ENCODE measurements around the gene KRT71.
"Not testable (repeated sequence)": the region's sequence is repeated elsewhere in the genome, so short reads cannot be mapped to it uniquely, and the experiment has no call there.

KRT71 gene

GRCh38 chr12:52552681-52553195 lies at the start of gene KRT71:
Gene KRT71, minus strand, starts transcription at chr12:52553145. Its CDS starts 68 bp downstream, at chr12:52553077.
- no peak for DNase-seq (ENCODE audit: low spot score)

- DNase-seq (ENCODE audit: low spot score): no peak
Observed at GRCh38 chr12:52602552-52602951, 49.6 kb upstream of the KRT71 start.

DNA sequence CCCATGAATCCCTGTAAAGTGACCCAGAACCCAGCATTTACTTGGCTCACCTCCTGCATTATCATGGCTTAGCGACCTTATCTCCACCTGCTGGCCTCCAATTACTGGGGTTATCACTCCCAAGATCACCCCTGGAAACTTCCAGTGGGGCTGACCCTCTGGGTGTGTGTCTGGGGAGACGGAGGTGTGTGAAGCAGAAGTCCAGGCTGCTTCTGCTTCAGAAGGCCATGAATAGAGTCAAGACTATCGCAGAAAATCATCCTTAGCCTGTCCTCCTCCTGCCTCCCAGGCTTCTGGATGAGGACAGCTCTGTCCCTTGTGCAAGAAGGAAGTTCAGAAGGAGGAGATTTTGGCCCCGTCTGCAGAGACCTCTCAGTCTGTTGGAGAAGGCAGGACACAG lies 48.7 kb upstream of the KRT71 start:
- no peak for DNase-seq (ENCODE audit: low spot score)

GRCh38 chr12:52600941-52601481 lies 48.1 kb upstream of the KRT71 start, which contains the start of gene KRT72:
Gene KRT72, minus strand, starts transcription at chr12:52601463. Its CDS starts 11 bp downstream, at chr12:52601452.
- DNase-seq (ENCODE audit: low spot score): no peak

GRCh38 chr12:52600475-52600874 lies 47.5 kb upstream of the KRT71 start:
- DNase-seq (ENCODE audit: low spot score): no peak

GRCh38 chr12:52600071-52600470 lies 47.1 kb upstream of the KRT71 start:
- DNase-seq (ENCODE audit: low spot score): no peak

DNA sequence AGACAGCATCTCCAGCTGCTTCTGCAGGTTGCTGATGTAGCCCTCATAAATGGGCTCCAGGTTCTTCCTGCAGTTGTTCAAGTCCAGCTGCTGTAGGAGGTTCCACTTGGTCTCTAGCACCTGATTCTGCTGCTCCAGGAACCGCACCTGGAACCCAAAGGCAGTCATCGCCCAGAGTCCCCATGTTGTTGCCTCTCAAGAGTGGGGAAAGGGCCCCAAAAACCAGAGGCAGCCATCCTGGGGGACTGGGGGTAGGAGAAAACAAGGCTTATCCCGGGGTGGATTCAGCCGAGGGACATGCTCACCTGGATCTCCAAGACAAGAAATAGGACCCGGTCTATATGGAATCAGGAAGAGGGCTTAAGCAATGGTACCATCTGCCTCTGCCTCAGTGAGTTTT lies 46.0 kb upstream of the KRT71 start:
- DNase-seq (ENCODE audit: low spot score): no peak

DNA sequence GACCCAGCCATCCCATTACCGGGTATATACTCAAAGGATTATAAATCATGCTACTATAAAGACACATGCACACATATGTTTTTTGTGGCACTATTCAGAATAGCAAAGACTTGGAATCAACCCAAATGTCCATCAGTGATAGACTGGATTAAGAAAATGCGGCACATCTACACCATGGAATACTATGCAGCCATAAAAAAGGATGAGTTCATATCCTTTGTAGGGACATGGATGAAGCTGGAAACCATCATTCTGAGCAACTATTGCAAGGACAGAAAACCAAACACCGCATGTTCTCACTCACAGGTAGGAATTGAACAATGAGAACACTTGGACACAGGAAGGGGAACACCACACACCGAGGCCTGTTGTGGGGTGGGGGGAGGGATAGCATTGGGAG lies 41.3 kb upstream of the KRT71 start:
- DNase-seq (ENCODE audit: low spot score): not testable (repeated sequence)

DNA sequence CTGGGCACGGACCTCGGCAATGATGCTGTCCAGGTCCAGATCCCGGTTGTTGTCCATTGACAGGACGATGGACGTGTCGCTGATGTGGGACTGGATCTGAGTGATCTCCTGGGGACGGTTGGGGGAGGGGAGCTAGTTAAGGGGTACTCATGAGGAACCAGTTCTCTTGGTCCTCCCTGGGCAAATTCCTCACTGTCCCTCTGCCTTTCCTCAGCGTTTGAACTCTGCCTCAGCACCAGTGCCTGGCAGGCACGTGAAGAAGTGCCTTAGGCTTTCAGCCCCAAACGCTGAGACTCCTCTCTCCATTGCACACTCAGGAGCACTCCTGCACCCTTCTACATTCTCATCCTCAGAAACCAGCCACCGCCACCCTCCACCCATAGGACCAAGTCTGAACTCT lies 38.6 kb upstream of the KRT71 start:
- DNase-seq (ENCODE audit: low spot score): no peak

GRCh38 chr12:52590021-52590420 lies 37.1 kb upstream of the KRT71 start:
- DNase-seq (ENCODE audit: low spot score): no peak

GRCh38 chr12:52587563-52587962 lies 34.6 kb upstream of the KRT71 start:
- DNase-seq (ENCODE audit: low spot score): no peak

GRCh38 chr12:52585946-52586345 lies 33.0 kb upstream of the KRT71 start:
- no peak for DNase-seq (ENCODE audit: low spot score)

DNA sequence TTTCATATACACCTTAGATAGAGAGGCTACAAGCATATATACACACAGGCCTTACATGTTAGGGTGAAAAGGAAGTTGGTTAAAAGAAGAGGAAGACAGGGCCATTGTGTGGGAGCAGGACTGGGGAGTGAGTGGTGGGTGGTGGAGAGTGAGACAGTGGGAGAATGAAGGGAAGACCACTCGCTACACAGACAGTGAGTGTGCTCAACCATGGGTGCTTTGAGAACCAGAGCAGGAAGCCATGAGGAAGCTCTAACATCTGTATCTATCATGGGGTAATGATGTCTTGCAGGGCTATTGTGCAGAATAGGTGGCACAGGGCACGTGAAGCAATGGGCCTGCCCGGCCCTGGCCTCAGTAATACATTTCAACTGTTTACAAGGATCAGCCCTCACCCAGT lies 32.1 kb upstream of the KRT71 start:
- DNase-seq (ENCODE audit: low spot score): no peak

DNA sequence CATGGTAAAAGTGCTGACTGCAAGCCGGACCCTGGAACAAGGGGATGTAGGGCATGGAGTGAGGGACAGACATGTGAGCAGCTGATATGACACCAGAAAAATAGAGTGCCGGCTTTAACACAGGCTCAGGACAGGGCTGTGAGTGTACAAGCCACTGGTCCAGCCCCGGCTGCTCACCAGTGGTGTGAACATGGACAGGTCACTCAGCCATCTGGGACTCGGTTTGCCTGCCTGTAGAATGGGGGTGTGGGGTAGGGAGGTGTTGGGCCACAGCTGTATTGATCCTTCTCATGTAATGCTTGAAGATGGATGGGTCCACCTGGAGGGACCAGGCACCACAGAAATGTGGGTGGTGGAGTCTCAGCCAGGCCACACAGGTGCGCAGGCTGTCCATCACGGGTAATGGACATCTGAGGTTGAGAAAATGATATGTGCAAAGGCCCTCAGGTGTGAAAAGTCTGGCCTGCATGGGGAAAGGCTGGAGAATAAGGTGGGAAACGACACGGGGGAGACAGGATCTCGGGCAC lies 31.3 kb upstream of the KRT71 start:
- DNase-seq (ENCODE audit: low spot score): no peak

DNA sequence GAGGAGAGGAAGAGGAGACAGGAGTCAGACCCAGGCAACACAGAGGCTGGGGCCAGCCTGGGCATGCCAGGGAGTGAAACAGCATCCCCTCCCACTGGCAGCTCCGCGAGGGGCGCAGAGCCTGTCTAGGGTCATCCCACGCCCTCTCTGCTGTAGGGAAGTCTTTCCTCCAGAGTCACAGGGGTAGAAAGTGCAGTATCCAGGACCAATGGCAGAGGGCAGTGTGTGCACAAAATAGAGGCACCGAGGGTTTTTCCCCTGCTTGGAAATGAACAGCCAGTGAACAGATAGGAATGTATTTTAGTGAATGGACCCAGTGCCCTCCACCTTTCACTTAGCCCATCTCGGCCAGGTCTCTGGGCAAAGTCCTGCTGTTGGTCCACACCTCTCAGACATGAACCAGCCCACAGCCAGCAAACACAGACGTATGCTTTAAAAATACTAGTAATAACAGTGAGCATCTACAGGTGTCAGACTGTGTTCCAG lies 30.1 kb upstream of the KRT71 start:
- DNase-seq (ENCODE audit: low spot score): peak; percentile 82

- no peak for DNase-seq (ENCODE audit: low spot score)
Observed at GRCh38 chr12:52582486-52582885, 29.5 kb upstream of the KRT71 start.

DNA sequence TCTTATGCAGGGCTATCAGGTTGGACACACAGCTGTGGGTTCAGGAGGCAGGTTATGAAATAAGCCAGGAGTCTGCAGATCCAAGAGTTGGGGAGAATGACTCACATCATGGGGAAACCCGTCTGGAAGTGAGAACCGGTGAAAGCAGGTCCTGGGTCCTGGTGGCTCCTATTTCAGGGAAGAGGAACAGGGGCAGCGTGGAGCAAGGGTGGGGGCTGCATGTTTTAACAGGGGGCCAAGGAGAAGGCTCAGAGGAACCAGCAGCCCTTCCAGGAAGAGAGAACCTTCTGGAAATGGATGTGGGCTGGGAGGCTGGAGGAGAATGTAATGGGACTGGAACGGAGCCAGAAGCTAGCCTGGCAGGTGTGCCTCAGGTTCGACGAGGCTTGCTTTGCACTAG lies 28.5 kb upstream of the KRT71 start:
- no peak for DNase-seq (ENCODE audit: low spot score)

DNA sequence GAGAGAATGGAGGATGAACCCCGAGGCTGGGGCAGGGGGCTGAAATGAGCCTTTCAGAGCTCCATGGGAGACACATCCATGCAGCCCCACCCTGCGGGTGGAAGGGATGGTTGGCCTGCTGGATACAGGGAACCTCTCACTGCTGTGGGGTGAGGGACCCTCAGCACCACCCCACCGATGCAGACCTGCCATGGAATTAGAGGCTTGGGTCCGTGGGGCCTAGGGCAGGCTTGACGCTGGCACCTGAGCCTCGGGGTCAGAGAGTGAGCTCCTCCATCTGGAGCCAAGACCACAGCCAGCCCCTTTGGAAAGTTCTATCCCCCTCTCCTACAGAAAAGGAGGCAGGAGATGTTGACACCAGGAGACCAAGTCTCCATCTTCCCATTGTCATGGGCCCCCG lies 28.1 kb upstream of the KRT71 start:
- no peak for DNase-seq (ENCODE audit: low spot score)

DNA sequence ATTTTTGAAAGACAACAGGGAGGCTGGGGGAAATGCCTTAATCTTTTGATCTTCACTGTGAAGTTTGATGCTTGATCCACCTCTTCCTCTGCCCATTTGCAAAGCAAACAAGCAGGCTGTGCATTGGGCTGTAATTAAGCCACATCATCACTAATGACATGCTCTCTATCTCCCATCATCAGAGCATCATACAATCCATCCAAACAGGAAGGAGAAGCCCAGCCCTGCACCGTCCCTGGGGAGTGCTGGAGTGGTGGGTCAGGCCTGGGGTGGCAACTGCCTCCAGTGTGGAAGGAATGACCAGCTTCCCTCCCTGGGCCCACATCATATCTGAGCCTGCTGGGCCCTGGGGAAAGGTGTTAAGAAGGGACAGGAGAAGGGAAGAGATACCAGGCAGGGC lies 27.6 kb upstream of the KRT71 start:
- DNase-seq (ENCODE audit: low spot score): no peak

- no peak for DNase-seq (ENCODE audit: low spot score)
Observed at GRCh38 chr12:52579468-52580465, 26.8 kb upstream of the KRT71 start.

- DNase-seq (ENCODE audit: low spot score): no peak
Observed at GRCh38 chr12:52578469-52578868, 25.5 kb upstream of the KRT71 start.

GRCh38 chr12:52577316-52577715 lies 24.4 kb upstream of the KRT71 start:
- DNase-seq (ENCODE audit: low spot score): no peak

DNA sequence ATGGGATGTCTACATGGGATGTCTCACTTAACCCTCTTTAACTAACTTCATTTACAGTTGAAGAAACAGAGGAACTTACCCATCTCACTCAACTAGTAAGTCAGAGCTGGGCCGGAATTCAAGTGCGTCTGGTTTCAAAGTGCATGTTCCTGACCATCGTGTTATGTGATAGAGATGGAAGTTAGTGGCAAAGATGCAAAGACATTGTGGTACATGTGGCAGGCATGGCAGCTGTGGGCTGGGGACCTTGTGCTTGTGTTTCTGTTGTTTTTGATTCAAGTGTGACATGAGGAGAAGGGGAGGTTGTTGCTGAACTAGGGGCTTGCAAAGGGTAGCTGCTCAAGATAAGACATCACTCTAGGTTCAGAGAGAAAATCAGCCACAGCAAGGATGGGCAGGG lies 23.0 kb upstream of the KRT71 start:
- no peak for DNase-seq (ENCODE audit: low spot score)

Data from LoVo (cell line).